H9 (cell line): Measurements from ENCODE around the gene PPRC1. TPM values are rescaled to one million over a fixed set of nuclear protein-coding genes. Genes with fewer than 3 reads are reported as not detected.

Experiments used
- DNase-seq: peaks from one replicate; pipeline ENCODE4 v3.0.0-alpha.2; 2017
- H2AFZ ChIP-seq: one replicate; pipeline ENCODE4 v1.6.1; 2013; ENCODE audit warnings: mild to moderate bottlenecking, low read length, control low read depth, moderate library complexity
- H2AK5ac ChIP-seq: 2 replicates; pipeline ENCODE4 v1.6.1; 2013; ENCODE audit warnings: low read length, control low read depth, mixed read lengths; ENCODE audit not compliant: insufficient read length
- H2BK120ac ChIP-seq: one replicate; pipeline ENCODE4 v1.6.1; 2013; ENCODE audit warnings: low read depth, mild to moderate bottlenecking, low read length, control low read depth, inconsistent platforms; ENCODE audit not compliant: poor library complexity, severe bottlenecking
- H2BK12ac ChIP-seq: 2 replicates; pipeline ENCODE4 v1.6.1; 2013; ENCODE audit warnings: low read length, control low read depth, mixed read lengths, low read depth; ENCODE audit not compliant: insufficient read length
- H2BK15ac ChIP-seq: 2 replicates; pipeline ENCODE4 v1.6.1; 2013; ENCODE audit warnings: low read depth, low read length, control low read depth
- H2BK20ac ChIP-seq: one replicate; pipeline ENCODE4 v1.6.1; 2013; ENCODE audit warnings: low read depth, mild to moderate bottlenecking, low read length, control low read depth, inconsistent platforms; ENCODE audit not compliant: poor library complexity, severe bottlenecking
- H2BK5ac ChIP-seq: 2 replicates; pipeline ENCODE4 v1.6.1; 2013; ENCODE audit warnings: low read length, control low read depth, mixed read lengths; ENCODE audit not compliant: insufficient read length
- H3K14ac ChIP-seq: 2 replicates; pipeline ENCODE4 v1.6.1; 2013; ENCODE audit warnings: low read length, control low read depth; ENCODE audit not compliant: insufficient read depth
- H3K18ac ChIP-seq: 2 replicates; pipeline ENCODE4 v1.6.1; 2013; ENCODE audit warnings: low read depth, mild to moderate bottlenecking, mixed read lengths, low read length, control low read depth; ENCODE audit not compliant: insufficient read length
- H3K23ac ChIP-seq: 2 replicates; pipeline ENCODE4 v1.6.1; 2013; ENCODE audit warnings: low read length, control low read depth, mixed read lengths, low read depth; ENCODE audit not compliant: insufficient read length
- H3K23me2 ChIP-seq: 2 replicates; pipeline ENCODE4 v1.6.1; 2013; ENCODE audit warnings: low read depth, mild to moderate bottlenecking, mixed read lengths, low read length, control low read depth; ENCODE audit not compliant: insufficient read length, poor library complexity, severe bottlenecking
- H3K27ac ChIP-seq: 2 replicates; pipeline ENCODE4 v1.5.1; 2013; ENCODE audit warnings: low read length, control low read depth, mixed read lengths, low read depth; ENCODE audit not compliant: insufficient read length
- H3K27me3 ChIP-seq: 2 replicates; pipeline ENCODE4 v1.6.1; 2013; ENCODE audit warnings: low read length, control low read depth, inconsistent platforms; ENCODE audit not compliant: insufficient read depth
- H3K4ac ChIP-seq: 2 replicates; pipeline ENCODE4 v1.6.1; 2013; ENCODE audit warnings: low read depth, mild to moderate bottlenecking, control low read depth, inconsistent platforms, low read length, moderate library complexity
- H3K4me1 ChIP-seq: 2 replicates; pipeline ENCODE4 v1.6.1; 2013; ENCODE audit warnings: low read length, control low read depth, inconsistent platforms; ENCODE audit not compliant: insufficient read depth
- H3K4me2 ChIP-seq: 2 replicates; pipeline ENCODE4 v1.6.1; 2013; ENCODE audit warnings: low read length, control low read depth, mixed read lengths; ENCODE audit not compliant: insufficient read length, insufficient read depth
- H3K56ac ChIP-seq: 2 replicates; pipeline ENCODE4 v1.6.1; 2013; ENCODE audit warnings: low read depth, mild to moderate bottlenecking, mixed read lengths, low read length, control low read depth; ENCODE audit not compliant: insufficient read length
- H3K79me1 ChIP-seq: 2 replicates; pipeline ENCODE4 v1.6.1; 2013; ENCODE audit warnings: low read depth, mild to moderate bottlenecking, moderate library complexity, low read length, control low read depth, inconsistent platforms; ENCODE audit not compliant: insufficient read depth, poor library complexity, severe bottlenecking
- H3K79me2 ChIP-seq: 2 replicates; pipeline ENCODE4 v1.6.1; 2013; ENCODE audit warnings: low read length, control low read depth, inconsistent platforms; ENCODE audit not compliant: insufficient read depth
- H3K9ac ChIP-seq: 2 replicates; pipeline ENCODE4 v1.6.1; 2013; ENCODE audit warnings: low read length, control low read depth, mixed read lengths; ENCODE audit not compliant: insufficient read length; ENCODE audit errors: extremely low read depth
- H3K9me3 ChIP-seq: one replicate; pipeline ENCODE4 v1.6.1; 2013; ENCODE audit warnings: low read depth, low read length, inconsistent platforms; ENCODE audit not compliant: control insufficient read depth
- H3T11ph ChIP-seq: one replicate; pipeline ENCODE4 v1.6.1; 2013; ENCODE audit warnings: mild to moderate bottlenecking, low read length, control low read depth, inconsistent platforms
- H4K20me1 ChIP-seq: one replicate; pipeline ENCODE4 v1.6.1; 2013; ENCODE audit not compliant: control insufficient read depth, insufficient read length, insufficient read depth
- H4K5ac ChIP-seq: 2 replicates; pipeline ENCODE4 v1.6.1; 2013; ENCODE audit warnings: low read depth, mild to moderate bottlenecking, mixed read lengths, low read length, control low read depth; ENCODE audit not compliant: insufficient read length
- H4K8ac ChIP-seq: replicated peaks from 2 replicates; pipeline ENCODE4 v1.6.1; 2013; ENCODE audit warnings: low read length, control low read depth, mixed read lengths, low read depth; ENCODE audit not compliant: insufficient read length
- H4K91ac ChIP-seq: 2 replicates; pipeline ENCODE4 v1.6.1; 2013; ENCODE audit warnings: low read depth, mild to moderate bottlenecking, moderate library complexity, mixed read lengths, low read length, control low read depth; ENCODE audit not compliant: insufficient read length
- H3K27ac Mint-ChIP-seq, 3 experiments: 2 replicates in 2 of 3; 3 replicates in 1 of 3; pipeline ENCODE4 v1.8.0; 2020 to 2021; ENCODE audit warnings: mixed read lengths in 3 of 3, mild to moderate bottlenecking in 1 of 3, moderate library complexity in 1 of 3
- H3K27me3 Mint-ChIP-seq: 2 replicates; pipeline ENCODE4 v1.8.0; 2021; ENCODE audit warnings: low read depth, mild to moderate bottlenecking, moderate library complexity, mixed read lengths
- H3K36me3 Mint-ChIP-seq, 3 experiments: 2 replicates in 2 of 3; 3 replicates in 1 of 3; pipeline ENCODE4 v1.8.0; 2020 to 2021; ENCODE audit warnings: low read depth in 3 of 3, mixed read lengths in 3 of 3; ENCODE audit not compliant: insufficient read depth in 1 of 3
- H3K4me1 Mint-ChIP-seq, 2 experiments: 2 replicates each; pipeline ENCODE4 v1.8.0; 2020; ENCODE audit warnings: mixed read lengths in 2 of 2
- H3K4me3 Mint-ChIP-seq, 2 experiments: 2 replicates in 1 of 2; 3 replicates in 1 of 2; pipeline ENCODE4 v1.8.0; 2020 to 2021; ENCODE audit warnings: mild to moderate bottlenecking in 2 of 2, mixed read lengths in 2 of 2, moderate library complexity in 1 of 2
- H3K9me3 Mint-ChIP-seq, 2 experiments: 2 replicates in 1 of 2; 3 replicates in 1 of 2; pipeline ENCODE4 v1.8.0; 2020; ENCODE audit warnings: mild to moderate bottlenecking in 2 of 2, mixed read lengths in 2 of 2, moderate library complexity in 1 of 2
- WGBS: extraction: QIAGEN DNeasy Blood & Tissue Kit; methylation state at CpG from one replicate; pipeline ENCODE4 v1.1.7; 2013; ENCODE audit warnings: missing lambda C conversion rate, low lambda C conversion rate, mixed read lengths; ENCODE audit not compliant: insufficient read length; ENCODE audit errors: extremely low coverage; 5-methylcytosine and 5-hydroxymethylcytosine counted together
- total RNA-seq: library from RNA; stranded (reverse); gene quantifications from 2 replicates; pipeline ENCODE4 v1.2.1, GENCODE V29; 2021
- TF ChIP-seq, protein P1 (sequence below): fragments of 200-600 bp; sonication (generic); conservative IDR thresholded peaks from 3 replicates; pipeline ENCODE4 v1.8.0; 2021; ENCODE audit warnings: antibody characterized with exemption, mild to moderate bottlenecking

The PPRC1 gene
- total RNA-seq, 1 experiment from 2014 or later = 121 TPM

DNA sequence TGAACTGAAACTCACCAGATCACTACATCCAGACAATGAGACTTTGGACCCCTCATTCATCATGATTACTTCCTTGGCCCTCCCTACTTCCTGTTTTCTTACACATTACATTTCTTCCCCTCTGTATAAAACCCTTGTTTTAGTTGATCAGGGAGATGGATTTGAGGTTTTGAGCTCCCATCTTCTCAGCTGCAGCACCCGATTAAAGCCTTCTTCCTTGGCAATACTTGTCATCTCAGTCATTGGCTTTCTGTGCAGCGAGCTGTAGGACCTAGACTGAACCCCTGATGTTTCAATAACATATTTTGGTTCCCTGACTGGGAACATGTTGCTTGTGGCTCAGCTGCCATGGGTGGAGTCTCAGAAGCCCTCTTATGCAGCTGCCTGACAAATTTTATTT lies 52.4 kb downstream of the PPRC1 start:
- H2BK20ac ChIP-seq = no peak overlapping the region
- no peak overlapping the region for H2BK5ac ChIP-seq
- no CpG with 5 or more reads among the region's 2 CpGs for WGBS
- H3K27ac ChIP-seq = no peak overlapping the region
- no peaks in the 10 kb centered on the region for H3K79me1 ChIP-seq
- Mint-ChIP-seq H3K27me3 (peaks cover 23% of the 10 kb centered on the region), H3K36me3 (peaks cover 0 to 11% (median 6%) of the 10 kb centered on the region in 3 experiments; a peak in 4 of 7 replicates), H3K27ac (no peak overlapping the region), H3K4me1 (no peaks in the 10 kb centered on the region), H3K4me3 (no peak overlapping the region; a peak in 1 of 5 replicates), H3K9me3 (peaks cover 34 to 53% of the 10 kb centered on the region in 2 experiments)
- DNase-seq = no peak
- H2AK5ac ChIP-seq = no peak overlapping the region
- no peak overlapping the region for H2AFZ ChIP-seq
- no peaks in the 10 kb centered on the region for H3K79me2 ChIP-seq
- H4K91ac ChIP-seq = no peak overlapping the region
- no peaks in the 10 kb centered on the region for H3K23me2 ChIP-seq
- TF ChIP-seq, protein P1, sequence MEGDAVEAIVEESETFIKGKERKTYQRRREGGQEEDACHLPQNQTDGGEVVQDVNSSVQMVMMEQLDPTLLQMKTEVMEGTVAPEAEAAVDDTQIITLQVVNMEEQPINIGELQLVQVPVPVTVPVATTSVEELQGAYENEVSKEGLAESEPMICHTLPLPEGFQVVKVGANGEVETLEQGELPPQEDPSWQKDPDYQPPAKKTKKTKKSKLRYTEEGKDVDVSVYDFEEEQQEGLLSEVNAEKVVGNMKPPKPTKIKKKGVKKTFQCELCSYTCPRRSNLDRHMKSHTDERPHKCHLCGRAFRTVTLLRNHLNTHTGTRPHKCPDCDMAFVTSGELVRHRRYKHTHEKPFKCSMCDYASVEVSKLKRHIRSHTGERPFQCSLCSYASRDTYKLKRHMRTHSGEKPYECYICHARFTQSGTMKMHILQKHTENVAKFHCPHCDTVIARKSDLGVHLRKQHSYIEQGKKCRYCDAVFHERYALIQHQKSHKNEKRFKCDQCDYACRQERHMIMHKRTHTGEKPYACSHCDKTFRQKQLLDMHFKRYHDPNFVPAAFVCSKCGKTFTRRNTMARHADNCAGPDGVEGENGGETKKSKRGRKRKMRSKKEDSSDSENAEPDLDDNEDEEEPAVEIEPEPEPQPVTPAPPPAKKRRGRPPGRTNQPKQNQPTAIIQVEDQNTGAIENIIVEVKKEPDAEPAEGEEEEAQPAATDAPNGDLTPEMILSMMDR = no peak
- H3K23ac ChIP-seq = no peak overlapping the region
- H3K56ac ChIP-seq = no peak overlapping the region
- H4K8ac ChIP-seq = no peak overlapping the region
- no peaks in the 10 kb centered on the region for H4K20me1 ChIP-seq
- H2BK120ac ChIP-seq = no peak overlapping the region
- no peak overlapping the region for H3K14ac ChIP-seq
- H3K9me3 ChIP-seq = peaks cover 8% of the 10 kb centered on the region
- H3K9ac ChIP-seq = no peak overlapping the region
- H3K4me1 ChIP-seq = no peaks in the 10 kb centered on the region
- H3T11ph ChIP-seq = no peak overlapping the region
- H3K4me2 ChIP-seq = no peak overlapping the region
- H3K18ac ChIP-seq = no peak overlapping the region
- H2BK15ac ChIP-seq = no peak overlapping the region
- H3K4ac ChIP-seq = no peak overlapping the region
- no peak overlapping the region for H4K5ac ChIP-seq
- no peak overlapping the region for H2BK12ac ChIP-seq
- no peaks in the 10 kb centered on the region for H3K27me3 ChIP-seq
